ENCODE measurements around the gene PCED1A.

Gene PCED1A

GRCh38 chr20:2800521-2801285, 39.8 kb downstream of the PCED1A start, which contains the start of gene CPXM1:
Gene CPXM1 (minus strand): TSS chr20:2800627. CDS start chr20:2800572, 55 bp downstream.
- TF ChIP-seq, protein P1, sequence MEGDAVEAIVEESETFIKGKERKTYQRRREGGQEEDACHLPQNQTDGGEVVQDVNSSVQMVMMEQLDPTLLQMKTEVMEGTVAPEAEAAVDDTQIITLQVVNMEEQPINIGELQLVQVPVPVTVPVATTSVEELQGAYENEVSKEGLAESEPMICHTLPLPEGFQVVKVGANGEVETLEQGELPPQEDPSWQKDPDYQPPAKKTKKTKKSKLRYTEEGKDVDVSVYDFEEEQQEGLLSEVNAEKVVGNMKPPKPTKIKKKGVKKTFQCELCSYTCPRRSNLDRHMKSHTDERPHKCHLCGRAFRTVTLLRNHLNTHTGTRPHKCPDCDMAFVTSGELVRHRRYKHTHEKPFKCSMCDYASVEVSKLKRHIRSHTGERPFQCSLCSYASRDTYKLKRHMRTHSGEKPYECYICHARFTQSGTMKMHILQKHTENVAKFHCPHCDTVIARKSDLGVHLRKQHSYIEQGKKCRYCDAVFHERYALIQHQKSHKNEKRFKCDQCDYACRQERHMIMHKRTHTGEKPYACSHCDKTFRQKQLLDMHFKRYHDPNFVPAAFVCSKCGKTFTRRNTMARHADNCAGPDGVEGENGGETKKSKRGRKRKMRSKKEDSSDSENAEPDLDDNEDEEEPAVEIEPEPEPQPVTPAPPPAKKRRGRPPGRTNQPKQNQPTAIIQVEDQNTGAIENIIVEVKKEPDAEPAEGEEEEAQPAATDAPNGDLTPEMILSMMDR (IDR thresholded peaks at IDR 0.05; ENCODE audit: insufficient read depth, low read length), result no peak
- TF ChIP-seq, protein P2, sequence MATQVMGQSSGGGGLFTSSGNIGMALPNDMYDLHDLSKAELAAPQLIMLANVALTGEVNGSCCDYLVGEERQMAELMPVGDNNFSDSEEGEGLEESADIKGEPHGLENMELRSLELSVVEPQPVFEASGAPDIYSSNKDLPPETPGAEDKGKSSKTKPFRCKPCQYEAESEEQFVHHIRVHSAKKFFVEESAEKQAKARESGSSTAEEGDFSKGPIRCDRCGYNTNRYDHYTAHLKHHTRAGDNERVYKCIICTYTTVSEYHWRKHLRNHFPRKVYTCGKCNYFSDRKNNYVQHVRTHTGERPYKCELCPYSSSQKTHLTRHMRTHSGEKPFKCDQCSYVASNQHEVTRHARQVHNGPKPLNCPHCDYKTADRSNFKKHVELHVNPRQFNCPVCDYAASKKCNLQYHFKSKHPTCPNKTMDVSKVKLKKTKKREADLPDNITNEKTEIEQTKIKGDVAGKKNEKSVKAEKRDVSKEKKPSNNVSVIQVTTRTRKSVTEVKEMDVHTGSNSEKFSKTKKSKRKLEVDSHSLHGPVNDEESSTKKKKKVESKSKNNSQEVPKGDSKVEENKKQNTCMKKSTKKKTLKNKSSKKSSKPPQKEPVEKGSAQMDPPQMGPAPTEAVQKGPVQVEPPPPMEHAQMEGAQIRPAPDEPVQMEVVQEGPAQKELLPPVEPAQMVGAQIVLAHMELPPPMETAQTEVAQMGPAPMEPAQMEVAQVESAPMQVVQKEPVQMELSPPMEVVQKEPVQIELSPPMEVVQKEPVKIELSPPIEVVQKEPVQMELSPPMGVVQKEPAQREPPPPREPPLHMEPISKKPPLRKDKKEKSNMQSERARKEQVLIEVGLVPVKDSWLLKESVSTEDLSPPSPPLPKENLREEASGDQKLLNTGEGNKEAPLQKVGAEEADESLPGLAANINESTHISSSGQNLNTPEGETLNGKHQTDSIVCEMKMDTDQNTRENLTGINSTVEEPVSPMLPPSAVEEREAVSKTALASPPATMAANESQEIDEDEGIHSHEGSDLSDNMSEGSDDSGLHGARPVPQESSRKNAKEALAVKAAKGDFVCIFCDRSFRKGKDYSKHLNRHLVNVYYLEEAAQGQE (IDR thresholded peaks at IDR 0.05; ENCODE audit: insufficient replicate concordance, low read depth), result no peak
- peak; percentile 89 for TF ChIP-seq SPI1 (IDR thresholded peaks at IDR 0.05; ENCODE audit: borderline replicate concordance, low read depth)
- peak; percentile 63 for TF ChIP-seq POLR2AphosphoS5 (IDR thresholded peaks at IDR 0.05; ENCODE audit: low read depth)
- no peak for TF ChIP-seq GABPA (IDR thresholded peaks at IDR 0.05; ENCODE audit: low read depth)
- peak; percentile 58 to 83 for DNase-seq (ENCODE audit: low read depth in 1 of 2, low spot score in 1 of 2)
- Histone ChIP-seq H3K4me3 (replicated peaks; ENCODE audit: insufficient read depth, low read length) (peak within 1 kb of the TSS; percentile 44), H3K27me3 (ENCODE audit: insufficient read depth, poor library complexity, severe bottlenecking) (peaks cover 38% of the 10 kb centered on the region), H3K27ac (replicated peaks) (no peak within 1 kb of the TSS)

DNA sequence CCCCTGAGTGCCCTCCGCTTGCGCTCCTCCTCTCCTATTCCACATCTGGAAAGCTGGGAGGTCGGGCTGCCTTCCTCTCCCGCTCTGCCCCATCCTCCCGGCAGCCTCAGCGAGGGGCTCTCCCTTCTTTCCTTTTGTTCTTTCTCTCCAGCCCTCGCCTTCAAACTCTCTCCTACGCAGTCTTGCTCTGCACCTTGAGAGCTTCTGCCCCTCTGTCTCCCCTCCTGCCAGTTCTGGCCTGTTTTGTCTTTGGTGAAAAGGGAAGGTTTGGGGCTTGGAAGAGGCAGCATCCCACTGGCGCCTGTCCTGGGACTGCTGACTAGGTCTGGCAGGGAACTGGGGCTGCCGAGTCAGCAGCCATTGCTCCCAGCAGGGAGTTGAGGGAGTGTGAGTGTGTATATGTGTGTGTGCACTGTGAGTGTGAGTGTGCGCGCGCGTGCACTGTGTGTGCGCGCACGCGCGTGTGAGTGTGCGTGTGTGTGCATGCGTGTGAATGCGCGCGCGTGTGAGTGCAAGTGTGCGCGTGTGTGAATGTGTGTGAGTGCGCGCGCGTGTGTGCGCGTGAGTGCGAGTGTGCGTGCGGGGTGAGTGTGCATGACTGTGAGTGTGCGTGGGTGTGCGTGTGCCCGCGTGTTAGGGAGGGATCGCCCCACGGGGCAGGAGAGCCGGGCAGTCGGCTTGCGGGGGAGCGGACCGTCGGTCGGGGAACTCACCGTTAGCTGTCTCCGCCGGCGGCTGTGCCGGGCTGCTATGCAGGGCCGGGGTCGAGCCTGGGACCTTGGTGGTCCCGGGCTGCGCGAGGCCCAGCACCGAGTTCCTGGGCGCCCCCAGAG, 40.6 kb downstream of the PCED1A start:
- peaks cover 32% of the 10 kb centered on the region for H3K27me3 ChIP-seq (ENCODE audit: insufficient read depth, poor library complexity, severe bottlenecking)

DNA sequence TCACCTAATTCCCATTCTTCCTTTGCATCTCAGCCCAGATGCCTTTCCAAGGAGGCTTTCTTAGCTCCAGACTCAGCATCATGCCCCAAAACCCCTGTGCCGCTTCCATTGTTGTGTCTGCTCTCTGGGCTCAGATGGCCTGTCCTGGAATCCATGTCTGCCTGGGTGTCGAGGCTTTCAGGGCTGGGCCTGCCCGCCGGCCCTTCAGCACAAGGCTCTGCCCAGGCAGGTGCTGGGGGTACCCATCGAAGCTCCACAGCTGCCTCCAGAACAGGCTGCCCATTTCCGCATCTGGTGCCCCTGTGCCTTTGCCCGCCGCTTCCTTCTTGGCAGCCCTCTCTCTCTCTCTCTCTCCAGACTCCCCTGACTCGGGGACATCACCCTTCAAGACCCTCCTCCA, 41.2 kb downstream of the PCED1A start:
- Histone ChIP-seq H3K27me3 (ENCODE audit: insufficient read depth, poor library complexity, severe bottlenecking) (peaks cover 27% of the 10 kb centered on the region), H3K4me3 (replicated peaks; ENCODE audit: insufficient read depth, low read length) (no peak overlapping the region), H3K27ac (replicated peaks) (no peak overlapping the region)
- TF ChIP-seq, protein P2 (IDR thresholded peaks at IDR 0.05; ENCODE audit: insufficient replicate concordance, low read depth), result no peak
- DNase-seq (ENCODE audit: low read depth in 1 of 2, low spot score in 1 of 2), result no peak

More for the DNA sequence above, 40.6 kb downstream of the PCED1A start:
- H3K27ac ChIP-seq (replicated peaks), result no peak overlapping the region
- H3K4me3 ChIP-seq (replicated peaks; ENCODE audit: insufficient read depth, low read length), result peak overlapping the region; percentile 44
- DNase-seq (ENCODE audit: low read depth in 1 of 2, low spot score in 1 of 2), result peak in 1 of 2 experiments; percentile 57
- no peak for TF ChIP-seq GABPA (IDR thresholded peaks at IDR 0.05; ENCODE audit: low read depth)
- TF ChIP-seq, protein P2 (IDR thresholded peaks at IDR 0.05; ENCODE audit: insufficient replicate concordance, low read depth), result no peak

- Histone ChIP-seq H3K4me3 (replicated peaks; ENCODE audit: insufficient read depth, low read length) (no peak overlapping the region), H3K27me3 (ENCODE audit: insufficient read depth, poor library complexity, severe bottlenecking) (peaks cover 22% of the 10 kb centered on the region), H3K27ac (replicated peaks) (no peak overlapping the region)
- DNase-seq (ENCODE audit: low read depth in 1 of 2, low spot score in 1 of 2), result no peak
- TF ChIP-seq, protein P1 (IDR thresholded peaks at IDR 0.05; ENCODE audit: insufficient read depth, low read length), result no peak
- TF ChIP-seq POLR2AphosphoS5 (IDR thresholded peaks at IDR 0.05; ENCODE audit: low read depth) (no peak), GABPA (IDR thresholded peaks at IDR 0.05; ENCODE audit: low read depth) (no peak), SPI1 (IDR thresholded peaks at IDR 0.05; ENCODE audit: borderline replicate concordance, low read depth) (no peak)
- TF ChIP-seq, protein P2 (IDR thresholded peaks at IDR 0.05; ENCODE audit: insufficient replicate concordance, low read depth), result no peak
Observed at GRCh38 chr20:2798814-2799213, 41.6 kb downstream of the PCED1A start.
